Measurements from ENCODE around the gene HOXB6.

HOXB6 gene

DNA sequence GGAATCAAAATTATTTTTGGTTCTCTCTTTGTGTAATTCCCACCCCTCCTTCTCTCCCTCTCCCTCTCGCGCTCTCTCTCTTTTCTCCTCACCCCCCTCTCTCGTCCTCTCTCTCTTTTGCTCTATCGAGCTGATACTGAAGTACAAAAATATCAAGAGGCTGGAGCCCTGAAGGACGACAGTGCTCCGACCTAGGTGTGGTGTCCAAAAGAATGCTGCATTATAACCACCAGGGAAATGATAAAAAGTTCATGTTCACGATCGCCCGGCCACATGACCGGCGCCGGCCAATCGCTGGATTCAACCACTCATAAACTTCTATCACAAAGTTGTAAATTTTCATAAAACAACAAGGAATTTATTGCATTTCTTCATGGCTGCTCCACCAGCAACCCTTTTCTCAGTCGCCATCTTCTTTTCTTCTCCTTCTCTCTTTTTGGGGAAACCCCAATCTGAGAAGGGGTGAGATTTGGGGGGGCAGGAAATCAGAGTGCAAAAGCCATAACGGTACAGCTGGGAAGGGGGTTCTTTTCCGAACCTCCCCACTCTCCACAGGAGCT, at the start of gene HOXB6:
Gene HOXB6, minus strand, starts transcription at position 217 of the 560 bp plus-strand sequence. CDS start 6,836 bp downstream, outside the sequence.
- H3K9me3 Mint-ChIP-seq: no peaks in the 10 kb centered on the region
- DNase-seq: no peak
- no peak for ATAC-seq
- H3K27ac Mint-ChIP-seq: no peak within 1 kb of the TSS
- H3K4me3 Mint-ChIP-seq: peak within 1 kb of the TSS; percentile 49 to 54
- peaks cover 100% of the 10 kb centered on the region for H3K27me3 Mint-ChIP-seq
- peaks cover 25% of the 10 kb centered on the region for H3K4me1 Mint-ChIP-seq

DNA sequence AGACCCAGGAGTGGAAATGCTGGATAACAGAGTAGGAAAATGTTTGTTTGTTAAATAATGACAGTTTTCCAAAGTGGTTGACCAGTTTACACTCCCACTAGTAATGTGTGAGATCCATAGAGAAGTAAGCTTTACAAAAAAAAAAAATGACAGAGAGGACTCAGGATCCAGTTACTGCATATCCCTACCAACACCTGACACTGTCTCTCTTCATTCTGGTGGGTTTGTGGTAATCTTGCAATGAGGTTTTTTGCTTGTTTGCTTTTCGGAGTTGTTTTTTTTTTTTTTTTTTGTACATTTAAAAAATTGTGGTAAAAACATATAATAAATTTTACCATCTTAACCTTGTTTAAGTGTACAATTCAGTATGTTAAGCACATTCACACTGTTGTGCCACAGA, 45.0 kb upstream of the HOXB6 start:
- H3K27ac Mint-ChIP-seq: no peak overlapping the region
- H3K4me1 Mint-ChIP-seq: peaks cover 22% of the 10 kb centered on the region
- no peaks in the 10 kb centered on the region for H3K9me3 Mint-ChIP-seq
- no peak for ATAC-seq
- H3K27me3 Mint-ChIP-seq: peaks cover 61% of the 10 kb centered on the region
- H3K4me3 Mint-ChIP-seq: no peak overlapping the region
- DNase-seq: no peak

- ATAC-seq (no peak), DNase-seq (no peak)
- Mint-ChIP-seq H3K9me3 (no peaks in the 10 kb centered on the region), H3K27ac (no peak overlapping the region), H3K4me3 (peak overlapping the region; percentile 75 to 95), H3K4me1 (peaks cover 24% of the 10 kb centered on the region), H3K27me3 (peaks cover 79% of the 10 kb centered on the region)
Observed at GRCh38 chr17:48647963-48648245, 43.1 kb upstream of the HOXB6 start.

- ATAC-seq: peak; percentile 30
- Mint-ChIP-seq H3K4me3 (peak overlapping the region; percentile 75 to 95), H3K27ac (peak overlapping the region in 1 of 2 donors; percentile 73), H3K9me3 (no peaks in the 10 kb centered on the region), H3K4me1 (peaks cover 29% of the 10 kb centered on the region), H3K27me3 (peaks cover 85% of the 10 kb centered on the region)
- DNase-seq: no peak
Observed at GRCh38 chr17:48647103-48647962, 42.5 kb upstream of the HOXB6 start.

DNA sequence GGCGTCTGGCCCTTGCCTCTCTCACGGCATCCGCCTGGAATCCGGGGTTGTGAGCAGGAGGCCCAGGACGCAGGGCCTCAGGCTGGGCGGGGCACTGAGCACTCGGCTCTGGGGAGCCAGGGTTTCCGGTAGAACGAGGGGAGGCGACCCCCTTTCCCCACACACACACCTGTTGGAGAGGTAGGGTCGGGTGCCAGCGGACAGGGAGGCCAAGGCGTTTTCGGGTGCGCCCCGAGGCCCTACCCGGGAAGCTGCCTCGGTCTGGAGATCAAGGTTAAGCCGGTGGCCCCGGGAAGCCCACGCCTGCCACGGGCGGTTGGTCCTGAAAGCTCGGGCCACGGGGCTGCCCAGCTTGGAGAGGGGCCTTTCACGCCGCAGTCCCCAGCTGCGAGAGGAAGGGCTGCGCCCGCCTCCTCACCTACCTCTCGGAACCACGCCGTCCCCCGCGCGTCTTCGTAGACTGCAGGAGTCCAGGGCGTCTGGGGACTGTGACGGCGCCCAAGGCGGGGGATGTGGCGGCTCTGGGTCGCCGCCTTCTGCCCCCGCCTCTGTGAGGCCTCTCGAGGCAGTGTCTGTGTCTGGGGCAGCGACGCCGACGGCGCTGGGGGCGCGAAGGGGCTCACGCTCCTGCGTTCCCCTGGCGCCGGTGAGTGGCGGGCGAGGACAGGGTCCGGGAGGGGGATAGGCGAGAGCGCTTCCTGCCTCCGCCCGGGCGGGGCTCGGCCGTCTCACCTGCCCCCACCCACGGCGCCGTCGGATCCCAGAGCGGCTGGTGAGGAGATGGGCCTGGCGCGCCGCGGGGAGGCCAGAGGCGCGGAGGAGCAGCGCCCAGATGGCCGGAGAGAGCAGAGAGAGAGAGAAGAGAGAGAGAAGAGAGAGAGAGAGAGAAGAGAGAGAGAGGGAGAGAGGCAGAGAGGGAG, 41.7 kb upstream of the HOXB6 start:
- peaks cover 94% of the 10 kb centered on the region for H3K27me3 Mint-ChIP-seq
- no peak overlapping the region for H3K27ac Mint-ChIP-seq
- DNase-seq (peak in 1 of 2 donors; percentile 27), ATAC-seq (peak; percentile 76)
- H3K4me1 Mint-ChIP-seq: peaks cover 38% of the 10 kb centered on the region
- H3K4me3 Mint-ChIP-seq: peak overlapping the region; percentile 75 to 95
- no peaks in the 10 kb centered on the region for H3K9me3 Mint-ChIP-seq

- H3K27ac Mint-ChIP-seq: no peak overlapping the region
- no peak for ATAC-seq
- DNase-seq: no peak
- no peaks in the 10 kb centered on the region for H3K9me3 Mint-ChIP-seq
- peaks cover 42% of the 10 kb centered on the region for H3K4me1 Mint-ChIP-seq
- H3K4me3 Mint-ChIP-seq: peak overlapping the region; percentile 75 to 95
- H3K27me3 Mint-ChIP-seq: peaks cover 100% of the 10 kb centered on the region
Observed at GRCh38 chr17:48645639-48646182, 40.9 kb upstream of the HOXB6 start.

DNA sequence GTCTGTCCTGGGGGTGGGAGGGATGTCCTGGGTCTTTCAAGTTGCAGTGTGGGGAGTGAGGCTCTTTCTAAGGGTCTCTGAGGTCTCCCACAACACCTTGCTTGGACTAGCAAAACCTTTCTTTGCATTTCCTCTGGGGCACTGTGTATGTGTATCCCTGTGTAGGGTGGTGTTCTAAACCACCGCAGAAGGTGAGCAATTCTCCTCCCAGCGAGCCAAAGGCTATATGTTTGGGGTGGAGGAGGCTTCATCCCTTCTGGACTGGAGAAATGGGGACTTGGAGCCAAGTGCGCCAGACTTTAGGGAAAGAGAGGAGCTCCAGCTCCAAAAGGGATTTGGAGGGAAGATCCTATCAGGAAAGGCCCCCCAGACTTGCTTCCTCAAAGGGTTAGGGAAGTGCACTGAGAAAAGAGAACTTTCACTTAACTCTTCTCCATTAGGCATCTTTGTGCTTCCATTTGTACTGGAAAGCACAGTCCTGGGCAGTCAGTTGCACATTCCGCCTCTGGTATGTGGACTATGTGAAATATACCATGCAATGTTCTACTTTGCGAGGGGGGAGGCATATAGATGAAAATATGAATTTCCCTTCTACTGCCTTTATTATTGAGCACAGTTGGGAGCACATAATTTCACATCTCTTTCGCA, 40.2 kb upstream of the HOXB6 start:
- no peaks in the 10 kb centered on the region for H3K9me3 Mint-ChIP-seq
- no peak overlapping the region for H3K4me3 Mint-ChIP-seq
- peaks cover 42% of the 10 kb centered on the region for H3K4me1 Mint-ChIP-seq
- ATAC-seq (no peak), DNase-seq (no peak)
- peaks cover 100% of the 10 kb centered on the region for H3K27me3 Mint-ChIP-seq
- no peak overlapping the region for H3K27ac Mint-ChIP-seq

GRCh38 chr17:48644159-48644558, 39.4 kb upstream of the HOXB6 start:
- DNase-seq (no peak), ATAC-seq (no peak)
- peaks cover 42% of the 10 kb centered on the region for H3K4me1 Mint-ChIP-seq
- H3K27me3 Mint-ChIP-seq: peaks cover 100% of the 10 kb centered on the region
- H3K9me3 Mint-ChIP-seq: no peaks in the 10 kb centered on the region
- H3K4me3 Mint-ChIP-seq: no peak overlapping the region
- H3K27ac Mint-ChIP-seq: no peak overlapping the region

GRCh38 chr17:48643697-48644012, 38.9 kb upstream of the HOXB6 start:
- Mint-ChIP-seq H3K4me3 (no peak overlapping the region), H3K27me3 (peaks cover 100% of the 10 kb centered on the region), H3K27ac (no peak overlapping the region), H3K9me3 (no peaks in the 10 kb centered on the region), H3K4me1 (peaks cover 42% of the 10 kb centered on the region)
- DNase-seq: no peak
- ATAC-seq: no peak

- Mint-ChIP-seq H3K4me3 (peak overlapping the region in 1 of 2 donors; percentile 41), H3K4me1 (peaks cover 42% of the 10 kb centered on the region), H3K27ac (no peak overlapping the region), H3K9me3 (no peaks in the 10 kb centered on the region), H3K27me3 (peaks cover 100% of the 10 kb centered on the region)
- DNase-seq (no peak), ATAC-seq (no peak)
Observed at GRCh38 chr17:48642843-48643696, 38.3 kb upstream of the HOXB6 start.

- Mint-ChIP-seq H3K27ac (no peak overlapping the region), H3K9me3 (no peaks in the 10 kb centered on the region), H3K4me3 (peak overlapping the region in 1 of 2 donors; percentile 41), H3K4me1 (peaks cover 36% of the 10 kb centered on the region), H3K27me3 (peaks cover 100% of the 10 kb centered on the region)
- ATAC-seq (no peak), DNase-seq (no peak)
Observed at GRCh38 chr17:48642059-48642842, 37.5 kb upstream of the HOXB6 start.

DNA sequence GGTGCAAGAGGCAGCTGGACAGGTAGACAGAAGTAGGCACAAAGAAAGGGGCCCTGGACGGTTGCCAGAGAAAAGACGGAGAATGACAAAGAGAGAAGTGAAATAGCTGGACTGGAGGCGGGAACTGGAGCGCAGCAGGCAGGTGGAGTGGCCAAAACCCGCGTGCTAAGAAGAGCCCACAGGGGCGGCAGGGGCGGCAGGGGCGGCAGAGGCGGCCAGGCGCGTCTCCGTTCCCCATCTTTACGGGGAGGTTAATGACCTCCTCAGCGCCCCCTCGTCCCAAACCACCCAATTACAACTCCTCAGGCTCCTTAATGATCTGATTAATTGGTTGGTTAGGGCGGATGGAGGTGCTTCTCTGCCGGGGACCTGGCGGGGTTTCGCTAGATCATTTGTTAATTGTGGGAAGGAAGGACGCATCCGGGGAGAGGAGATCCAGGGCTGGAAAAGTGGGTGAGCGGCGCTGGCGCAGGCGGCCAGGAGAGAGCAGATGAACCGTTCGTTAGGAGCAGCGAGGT, 36.8 kb upstream of the HOXB6 start:
- H3K4me3 Mint-ChIP-seq: peak overlapping the region; percentile 13 to 24
- DNase-seq (no peak), ATAC-seq (no peak)
- H3K9me3 Mint-ChIP-seq: no peaks in the 10 kb centered on the region
- H3K27me3 Mint-ChIP-seq: peaks cover 100% of the 10 kb centered on the region
- H3K27ac Mint-ChIP-seq: no peak overlapping the region
- H3K4me1 Mint-ChIP-seq: peaks cover 34% of the 10 kb centered on the region

DNA sequence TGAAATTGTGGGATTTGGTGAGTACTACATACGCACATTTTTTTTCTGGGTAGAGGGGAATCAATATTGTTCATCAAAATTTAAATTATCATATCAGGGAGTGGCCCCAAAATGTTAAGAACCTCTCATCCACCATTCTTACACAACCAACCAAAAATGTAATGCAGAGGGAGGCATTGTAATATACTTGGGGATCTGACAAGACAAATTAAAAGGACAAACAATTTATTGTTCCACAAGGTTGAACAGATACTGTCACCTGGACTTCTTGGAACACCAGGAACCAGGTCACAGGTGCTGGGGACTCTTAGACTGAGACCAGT, 36.0 kb upstream of the HOXB6 start:
- no peak overlapping the region for H3K27ac Mint-ChIP-seq
- ATAC-seq: no peak
- H3K9me3 Mint-ChIP-seq: no peaks in the 10 kb centered on the region
- peaks cover 100% of the 10 kb centered on the region for H3K27me3 Mint-ChIP-seq
- peaks cover 33% of the 10 kb centered on the region for H3K4me1 Mint-ChIP-seq
- no peak overlapping the region for H3K4me3 Mint-ChIP-seq
- DNase-seq: no peak
